HCT116 (cell line): ENCODE data around the gene RASGRF1. TPM values are rescaled to one million over a fixed set of nuclear protein-coding genes. Genes with fewer than 3 reads are reported as not detected.

Experiments
- ATAC-seq: fragments of 200-7000 bp; cut with Tn5 transposase; 2 replicates; pipeline ENCODE4 v1.9.1; 2020; ENCODE audit warnings: mild to moderate bottlenecking, moderate library complexity
- BruUV-seq: library from RNA; stranded (reverse); fragments of 400-500 nt; replicated peaks from 2 replicates; lab custom pipeline; 2021; lab: Mats Ljungman, UMichigan
- CTCF ChIA-PET: fragments of 300-600 bp; sonication (Branson Sonifier 250); formaldehyde crosslinking; loops from one replicate; lab custom pipeline; 2021; ENCODE audit warnings: antibody characterized with exemption; lab: Charles Lee
- POLR2A ChIA-PET: fragments of 300-600, 350-600 bp; sonication (Branson Sonifier 250); formaldehyde crosslinking; loops from one replicate; lab custom pipeline; 2021; ENCODE audit warnings: antibody characterized with exemption; lab: Charles Lee
- RAD21 ChIA-PET, 2 experiments: fragments of 300-600 bp; sonication (Branson Sonifier 250); formaldehyde crosslinking; loops; one replicate each; lab custom pipeline; 2023; ENCODE audit warnings: low total read pairs in 2 of 2; ENCODE audit not compliant: uncharacterized antibody in 2 of 2, unreplicated experiment in 2 of 2, low non-redundant PET in 1 of 2; lab: Charles Lee
- DNase-seq: peaks from one replicate; pipeline ENCODE4 v3.0.0-alpha.2; 2010; ENCODE audit warnings: low read depth, low spot score
- H2AFZ ChIP-seq: fragments of 200-600 bp; shearing (Covaris generic), sonication (generic); 2 replicates; pipeline ENCODE4 v1.6.1; 2017; ENCODE audit warnings: low read depth, mixed run types, mixed read lengths, antibody characterized with exemption, low read length; ENCODE audit not compliant: poor library complexity, severe bottlenecking
- H3K27ac ChIP-seq: 2 replicates; pipeline ENCODE4 v1.5.1; 2012; ENCODE audit warnings: low read depth, low read length
- H3K27me3 ChIP-seq: fragments of 200-600 bp; sonication (generic); 2 replicates; pipeline ENCODE4 v1.6.1; 2016; ENCODE audit warnings: mixed run types, low read length, mixed read lengths; ENCODE audit not compliant: insufficient read depth
- H3K36me3 ChIP-seq, 2 experiments: fragments of 200-500 bp in 1 of 2; fragments of 200-600 bp in 1 of 2; sonication (Bioruptor generic) in 1 of 2; sonication (generic) in 1 of 2; 2 replicates each; pipeline versions ENCODE4 v1.5.1 to v1.6.1; 2014 to 2016; ENCODE audit warnings: low read length in 2 of 2, inconsistent platforms in 1 of 2, mixed read lengths in 1 of 2, mixed run types in 1 of 2; ENCODE audit not compliant: insufficient read depth in 2 of 2, control insufficient read depth in 1 of 2
- H3K4me1 ChIP-seq, 2 experiments: fragments of 200-600 bp in 1 of 2; sonication (generic) in 1 of 2; 2 replicates each; pipeline versions ENCODE4 v1.5.1 to v1.6.1; 2012 to 2017; ENCODE audit warnings: low read length in 2 of 2, inconsistent platforms in 1 of 2, mild to moderate bottlenecking in 1 of 2, mixed read lengths in 1 of 2, mixed run types in 1 of 2, moderate library complexity in 1 of 2; ENCODE audit not compliant: insufficient read depth in 2 of 2, control insufficient read depth in 1 of 2
- H3K4me2 ChIP-seq: fragments of 200-600 bp; sonication (generic); 2 replicates; pipeline ENCODE4 v1.6.1; 2017; ENCODE audit warnings: mixed run types, low read length, mixed read lengths
- H3K4me3 ChIP-seq, 2 experiments: fragments of 200-600 bp in 1 of 2; sonication (generic) in 1 of 2; replicated peaks in 1 of 2; 2 replicates each; pipeline ENCODE4 v1.5.1; 2011 to 2016; ENCODE audit warnings: low read length in 2 of 2, control low read depth in 1 of 2, low read depth in 1 of 2, mild to moderate bottlenecking in 1 of 2, mixed read lengths in 1 of 2, mixed run types in 1 of 2
- H3K79me2 ChIP-seq: fragments of 200-600 bp; sonication (generic); 2 replicates; pipeline ENCODE4 v1.6.1; 2017; ENCODE audit warnings: mild to moderate bottlenecking, mixed run types, low read length, moderate library complexity, mixed read lengths; ENCODE audit not compliant: insufficient read depth
- H3K9ac ChIP-seq: fragments of 200-600 bp; sonication (generic); 2 replicates; pipeline ENCODE4 v1.6.1; 2016; ENCODE audit warnings: low read length, mixed read lengths
- H3K9me2 ChIP-seq: fragments of 200-600 bp; sonication (generic), shearing (Covaris generic); 2 replicates; pipeline ENCODE4 v1.6.1; 2017; ENCODE audit warnings: mixed run types, mild to moderate bottlenecking, moderate library complexity; ENCODE audit not compliant: insufficient read depth
- H3K9me3 ChIP-seq, 2 experiments: fragments of 200-500 bp in 1 of 2; fragments of 200-600 bp in 1 of 2; sonication (Bioruptor generic) in 1 of 2; sonication (generic) in 1 of 2; 2 replicates each; pipeline ENCODE4 v1.6.1; 2014 to 2017; ENCODE audit warnings: low read length in 2 of 2, mixed read lengths in 2 of 2, inconsistent platforms in 1 of 2, low read depth in 1 of 2, mild to moderate bottlenecking in 1 of 2, mixed run types in 1 of 2, moderate library complexity in 1 of 2; ENCODE audit not compliant: control insufficient read depth in 1 of 2, insufficient read depth in 1 of 2
- H4K20me1 ChIP-seq: fragments of 200-600 bp; sonication (generic), shearing (Covaris generic); 2 replicates; pipeline ENCODE4 v1.6.1; 2017; ENCODE audit warnings: mixed run types, mild to moderate bottlenecking, moderate library complexity; ENCODE audit not compliant: insufficient read depth
- CBX3 ChIP-seq: IDR thresholded peaks from 2 replicates; pipeline ENCODE4 v1.6.1; 2012; ENCODE audit warnings: low read depth
- CTCF ChIP-seq, 3 experiments: fragments of 200-600 bp in 1 of 3; sonication (generic) in 1 of 3; IDR thresholded peaks in 2 of 3; conservative IDR thresholded peaks in 1 of 3; 2 replicates each; pipeline ENCODE4 v1.5.1; 2012 to 2017; ENCODE audit warnings: low read depth in 2 of 3, low read length in 2 of 3, antibody characterized with exemption in 1 of 3, borderline replicate concordance in 1 of 3, control low read depth in 1 of 3, mild to moderate bottlenecking in 1 of 3, mixed read lengths in 1 of 3, mixed run types in 1 of 3, moderate library complexity in 1 of 3; ENCODE audit not compliant: insufficient read depth in 1 of 3
- EGR1 ChIP-seq: IDR thresholded peaks from 2 replicates; pipeline ENCODE4 v1.6.1; 2012; ENCODE audit warnings: low read depth
- EZH2 ChIP-seq: fragments of 200-600 bp; sonication (generic); IDR thresholded peaks from 2 replicates; pipeline ENCODE4 v1.6.1; 2017; ENCODE audit warnings: antibody characterized with exemption, mixed run types
- MAX ChIP-seq: IDR thresholded peaks from 2 replicates; pipeline ENCODE4 v1.6.1; 2012
- POLR2AphosphoS5 ChIP-seq: IDR thresholded peaks from 2 replicates; pipeline ENCODE4 v1.6.1; 2011; ENCODE audit warnings: mild to moderate bottlenecking, low read depth, low read length, moderate library complexity
- RAD21 ChIP-seq: IDR thresholded peaks from 2 replicates; pipeline ENCODE4 v1.6.1; 2012; ENCODE audit warnings: low read depth, mild to moderate bottlenecking
- SIN3A ChIP-seq: IDR thresholded peaks from 2 replicates; pipeline ENCODE4 v1.6.1; 2012; ENCODE audit warnings: low read depth
- SRF ChIP-seq: IDR thresholded peaks from 2 replicates; pipeline ENCODE4 v1.6.1; 2012; ENCODE audit warnings: low read depth
- ZBTB33 ChIP-seq: IDR thresholded peaks from 2 replicates; pipeline ENCODE4 v1.6.1; 2011; ENCODE audit warnings: mild to moderate bottlenecking, low read length, moderate library complexity; ENCODE audit not compliant: insufficient replicate concordance; ENCODE audit errors: extremely low read depth
- ZFX ChIP-seq: fragments of 450-650 bp; IDR thresholded peaks from 2 replicates; pipeline ENCODE4 v1.6.1; 2017
- ZNF274 ChIP-seq: fragments of 200-500 bp; sonication (Bioruptor generic); IDR thresholded peaks from 2 replicates; pipeline ENCODE4 v1.6.1; 2014; ENCODE audit warnings: mild to moderate bottlenecking, low read depth, low read length, inconsistent platforms
- intact Hi-C: fragments of 100-400 bp; cut with micrococcal nuclease; formaldehyde crosslinking; loops from 2 replicates; pipeline ENCODE4 v1.10.0; 2022
- total RNA-seq: library from RNA; stranded (reverse); gene quantifications from one replicate; pipeline ENCODE4 v1.2.1, GENCODE V29; 2021; ENCODE audit not compliant: unreplicated experiment

Gene RASGRF1
- total RNA-seq, 1 experiment from 2014 or later: 2.4 TPM

GRCh38 chr15:78932258-78932808, 158.2 kb downstream of the RASGRF1 start:
- ChIA-PET CTCF (interaction anchor here (1.1 kb wide), 1 partner anchor 253 kb away, joined by 3 read pairs; no protein-coding TSS in a partner anchor), RAD21 (no interaction called here), POLR2A (no interaction called here)
- no peak overlapping the region for H3K4me2 ChIP-seq
- no peaks in the 10 kb centered on the region for H3K79me2 ChIP-seq
- no peak for TF ChIP-seq SIN3A
- no peak for TF ChIP-seq MAX
- TF ChIP-seq CBX3: no peak
- TF ChIP-seq ZBTB33: no peak
- no peak for TF ChIP-seq EGR1
- TF ChIP-seq CTCF (IDR thresholded peaks at IDR 0.05 in 2 of 3, conservative IDR thresholded peaks at IDR 0.05 in 1 of 3; ENCODE audit: borderline replicate concordance in 1 of 3, insufficient read depth in 1 of 3, low read depth in 2 of 3, low read length in 2 of 3): no peak
- no peak for TF ChIP-seq RAD21
- TF ChIP-seq ZFX: no peak
- no peak for TF ChIP-seq SRF
- TF ChIP-seq EZH2: no peak
- no peak for TF ChIP-seq ZNF274
- TF ChIP-seq POLR2AphosphoS5: no peak
- BruUV-seq: no TSS peak
- H3K4me1 ChIP-seq: peaks cover 10 to 26% of the 10 kb centered on the region in 2 experiments
- no peak overlapping the region for H3K27ac ChIP-seq
- H3K4me3 ChIP-seq: no peak overlapping the region
- H4K20me1 ChIP-seq: no peaks in the 10 kb centered on the region
- H3K9me2 ChIP-seq: no peaks in the 10 kb centered on the region
- no peaks in the 10 kb centered on the region for H3K27me3 ChIP-seq
- intact Hi-C loops: no loop called here
- no peaks in the 10 kb centered on the region; a peak in 1 of 4 replicates for H3K36me3 ChIP-seq
- no peak for ATAC-seq
- H3K9ac ChIP-seq: no peak overlapping the region
- no peaks in the 10 kb centered on the region for H3K9me3 ChIP-seq
- no peak overlapping the region for H2AFZ ChIP-seq
- DNase-seq: no peak
